PFSK-1 (cell line): ENCODE results near the gene CTDSPL. TPM values are rescaled to one million over a fixed set of nuclear protein-coding genes. Genes with fewer than 3 reads are reported as not detected.

Experiments
- FOXP2 ChIP-seq: optimal IDR thresholded peaks from 2 replicates; pipeline ENCODE3; 2011; ENCODE audit warnings: borderline replicate concordance, control low read depth, inconsistent platforms; ENCODE audit not compliant: insufficient read depth; ENCODE audit errors: extremely low read length, extremely low read depth
- POLR2AphosphoS5 ChIP-seq: IDR thresholded peaks from 2 replicates; pipeline ENCODE4 v1.6.1; 2012; ENCODE audit warnings: low read depth, mild to moderate bottlenecking, control low read depth, low read length, moderate library complexity
- REST ChIP-seq, 2 experiments: IDR thresholded peaks; 2 replicates each; pipeline versions ENCODE4 v1.6.1 to v1.8.0; 2011 to 2012; ENCODE audit warnings: low read depth in 2 of 2, low read length in 2 of 2, control low read depth in 1 of 2, inconsistent platforms in 1 of 2, mild to moderate bottlenecking in 1 of 2, moderate library complexity in 1 of 2; ENCODE audit not compliant: insufficient read depth in 1 of 2
- SIN3A ChIP-seq: IDR thresholded peaks from 2 replicates; pipeline ENCODE4 v1.6.1; 2012; ENCODE audit warnings: mild to moderate bottlenecking, low read length, moderate library complexity, borderline replicate concordance; ENCODE audit not compliant: insufficient read depth
- TAF1 ChIP-seq: IDR thresholded peaks from 2 replicates; pipeline ENCODE4 v1.6.1; 2012; ENCODE audit warnings: low read length, control low read depth, borderline replicate concordance; ENCODE audit not compliant: insufficient read depth
- polyA plus RNA-seq: library from polyadenylated mRNA; unstranded; fragments of >200 nt; gene quantifications from one replicate; pipeline ENCODE4 v1.2.1, GENCODE V29; 2012; ENCODE audit warnings: low read depth, missing spikeins; ENCODE audit not compliant: insufficient read length

Gene CTDSPL
- polyA plus RNA-seq = 15.8 TPM

- TF ChIP-seq FOXP2 (no peak), SIN3A (no peak), POLR2AphosphoS5 (no peak), REST (IDR thresholded peaks at IDR 0.05; ENCODE audit: insufficient read depth in 1 of 2, low read depth in 2 of 2, low read length in 2 of 2) (no peak), TAF1 (no peak)
Observed at GRCh38 chr3:37861620-37862041, at the start of gene CTDSPL. CTDSPL (plus strand) TSS chr3:37861880; CDS start chr3:37862200, 320 bp downstream.

GRCh38 chr3:37812499-37812896 is 49.2 kb upstream of the CTDSPL start:
- TF ChIP-seq POLR2AphosphoS5 (no peak), SIN3A (no peak), TAF1 (no peak), FOXP2 (no peak), REST (IDR thresholded peaks at IDR 0.05; ENCODE audit: insufficient read depth in 1 of 2, low read depth in 2 of 2, low read length in 2 of 2) (no peak)

- TF ChIP-seq REST (IDR thresholded peaks at IDR 0.05; ENCODE audit: insufficient read depth in 1 of 2, low read depth in 2 of 2, low read length in 2 of 2) = no peak
- TF ChIP-seq FOXP2 = no peak
- no peak for TF ChIP-seq POLR2AphosphoS5
- no peak for TF ChIP-seq SIN3A
- no peak for TF ChIP-seq TAF1
Observed at GRCh38 chr3:37813403-37813802, 48.3 kb upstream of the CTDSPL start.

GRCh38 chr3:37814547-37814946 is 47.1 kb upstream of the CTDSPL start:
- TF ChIP-seq TAF1 (no peak), SIN3A (no peak), REST (IDR thresholded peaks at IDR 0.05; ENCODE audit: insufficient read depth in 1 of 2, low read depth in 2 of 2, low read length in 2 of 2) (no peak)

- TF ChIP-seq REST (IDR thresholded peaks at IDR 0.05; ENCODE audit: insufficient read depth in 1 of 2, low read depth in 2 of 2, low read length in 2 of 2) (no peak), SIN3A (no peak), TAF1 (no peak), POLR2AphosphoS5 (no peak), FOXP2 (no peak)
Observed at GRCh38 chr3:37816271-37816670, 45.4 kb upstream of the CTDSPL start.
